K562 (cell line): ENCODE data around the gene MTF1. TPM values are rescaled to one million over a fixed set of nuclear protein-coding genes. Genes with fewer than 3 reads are reported as not detected.
A peak's percentile ranks its signal among the peaks of the same experiment; 100 is the strongest.

ENCODE experiments used
- ARID1B ChIP-seq: fragments of 450-650 bp; IDR thresholded peaks from 2 replicates; pipeline ENCODE4 v1.6.1; 2016; ENCODE audit warnings: antibody characterized with exemption, mild to moderate bottlenecking, inconsistent platforms
- COPS2 ChIP-seq: fragments of 450-650 bp; conservative IDR thresholded peaks from 2 replicates; pipeline ENCODE4 v1.6.1; 2016; ENCODE audit warnings: mild to moderate bottlenecking, moderate library complexity
- ESRRA ChIP-seq: fragments of 450-650 bp; IDR thresholded peaks from 2 replicates; pipeline ENCODE4 v1.6.1; 2014; ENCODE audit warnings: low read depth, mild to moderate bottlenecking, moderate library complexity, borderline replicate concordance
- FOXK1 ChIP-seq: sonication (generic); formaldehyde crosslinking; IDR thresholded peaks from 2 replicates; pipeline ENCODE4 v1.8.0; 2022; ENCODE audit warnings: missing genetic modification reagents, mild to moderate bottlenecking, borderline replicate concordance
- GABPA ChIP-seq: fragments of 200-800 bp; sonication (Bioruptor generic); conservative IDR thresholded peaks from 2 replicates; pipeline ENCODE4 v1.6.1; 2016; ENCODE audit warnings: low read depth, missing genetic modification characterization, missing compliant biosample characterization
- HDAC1 ChIP-seq, 2 experiments: fragments of 450-650 bp; IDR thresholded peaks; 2 replicates each; pipeline ENCODE4 v1.6.1; 2016 to 2017; ENCODE audit warnings: inconsistent platforms in 1 of 2, mild to moderate bottlenecking in 1 of 2, moderate library complexity in 1 of 2
- KLF16 ChIP-seq: IDR thresholded peaks from 2 replicates; pipeline ENCODE4 v1.6.1; 2016; ENCODE audit warnings: antibody characterized with exemption
- MXD1 ChIP-seq: fragments of 250-450 bp; sonication (Bioruptor Pico); IDR thresholded peaks from 2 replicates; pipeline ENCODE4 v1.8.0; 2021; ENCODE audit warnings: borderline replicate concordance, mild to moderate bottlenecking, moderate library complexity; ENCODE audit not compliant: poor library complexity, severe bottlenecking
- RREB1 ChIP-seq: fragments of 250-450 bp; sonication (Bioruptor Pico); IDR thresholded peaks from 2 replicates; pipeline ENCODE4 v1.4.0; 2020
- SMAD2 ChIP-seq: fragments of 150-350 bp; IDR thresholded peaks from 2 replicates; pipeline ENCODE4 v1.6.1; 2014; ENCODE audit warnings: low read depth, mild to moderate bottlenecking, low read length
- SNIP1 ChIP-seq: fragments of 450-650 bp; IDR thresholded peaks from 2 replicates; pipeline ENCODE4 v1.7.1; 2017; ENCODE audit warnings: low read depth, mild to moderate bottlenecking
- SRF ChIP-seq, 2 experiments: fragments of 250-450, 450-650 bp in 1 of 2; sonication (Bioruptor Pico) in 1 of 2; sonication (generic) in 1 of 2; formaldehyde crosslinking; IDR thresholded peaks; 2 replicates each; pipeline versions ENCODE4 v1.5.0 to v1.5.1; 2020 to 2022; ENCODE audit warnings: mild to moderate bottlenecking in 1 of 2, missing genetic modification reagents in 1 of 2
- TRIM25 ChIP-seq: fragments of 450-650 bp; IDR thresholded peaks from 2 replicates; pipeline ENCODE4 v1.7.0; 2016; ENCODE audit warnings: borderline replicate concordance
- ZMIZ1 ChIP-seq, 2 experiments: fragments of 150-350 bp in 1 of 2; IDR thresholded peaks; 2 replicates each; pipeline ENCODE4 v1.6.1; 2012 to 2016; ENCODE audit warnings: low read depth in 2 of 2, low read length in 2 of 2, mild to moderate bottlenecking in 1 of 2, moderate library complexity in 1 of 2
- ZNF133 ChIP-seq: fragments of 250-450 bp; sonication (Bioruptor Pico); IDR thresholded peaks from 2 replicates; pipeline ENCODE4 v1.4.0; 2020; ENCODE audit warnings: mild to moderate bottlenecking
- polyA plus RNA-seq, 8 experiments: library from polyadenylated mRNA; depleted of rRNA in 4 of 8; stranded (reverse) in 5 of 8; unstranded in 3 of 8; fragments of >200 nt; fragmentation: Nextera tagmentation in 2 of 8; fragmentation: Illumina TruSeq in 1 of 8; extraction: Ambion mirVana in 2 of 8; extraction: Trizol in 1 of 8; gene quantifications; 2 replicates each; pipeline versions ENCODE4 v1.2.1 to v1.2.3, GENCODE V29; 2011 to 2014; ENCODE audit warnings: inconsistent platforms in 1 of 8, missing spikeins in 1 of 8
- total RNA-seq, 7 experiments: library from RNA; depleted of rRNA in 6 of 7; stranded (reverse); fragments of >200 nt in 6 of 7; fragmentation: Illumina TruSeq in 2 of 7; extraction: Trizol in 2 of 7; gene quantifications; 2 replicates each; pipeline versions ENCODE4 v1.2.1 to v1.2.3, GENCODE V29; 2011 to 2021; ENCODE audit warnings: low replicate concordance in 1 of 7

Gene MTF1
- total and polyA plus RNA-seq, 9 of the 15 experiments (the other 6 are each of a cell fraction or from before 2014, with no cell fraction given), result 1.1 to 12.2 (median 4.3) TPM

- TF ChIP-seq SNIP1, result no peak
- no peak for TF ChIP-seq FOXK1 (CRISPR knock-in tag)
- no peak for TF ChIP-seq ZMIZ1 (IDR thresholded peaks at IDR 0.05; ENCODE audit: low read depth in 2 of 2, low read length in 2 of 2)
- no peak for TF ChIP-seq COPS2
- TF ChIP-seq KLF16, result peak; percentile 50; the same call in 1 of the 2 replicates
- TF ChIP-seq ARID1B, result no peak; the same call in 1 of the 2 replicates
- no peak for TF ChIP-seq TRIM25
- 0 out of 2 replicates have a peak, but pooled peaks have one; percentile 7 for TF ChIP-seq ZNF133 (CRISPR knock-in tag)
- TF ChIP-seq SRF (CRISPR knock-in tag; IDR thresholded peaks at IDR 0.05), result peak; percentile 16 to 61; a peak in 2 of 4 replicates
- no peak for TF ChIP-seq SMAD2
- peak; percentile 84 for TF ChIP-seq MXD1 (CRISPR knock-in tag)
- peak; percentile 99 for TF ChIP-seq GABPA (tag)
- TF ChIP-seq ESRRA, result peak; percentile 21
- peak; percentile 22; the same call in 1 of the 2 replicates for TF ChIP-seq RREB1 (CRISPR knock-in tag)
- TF ChIP-seq HDAC1 (IDR thresholded peaks at IDR 0.05), result peak in 1 of 2 experiments; percentile 97; a peak in 2 of 4 replicates
Measured at GRCh38 chr1:37859507-37860345, at the start of gene MTF1 (continued).
